ENCODE data around the gene MITD1.
"Not testable (repeated sequence)": the region's sequence is repeated elsewhere in the genome, so short reads cannot be mapped to it uniquely, and the experiment has no call there.

MITD1 gene

DNA sequence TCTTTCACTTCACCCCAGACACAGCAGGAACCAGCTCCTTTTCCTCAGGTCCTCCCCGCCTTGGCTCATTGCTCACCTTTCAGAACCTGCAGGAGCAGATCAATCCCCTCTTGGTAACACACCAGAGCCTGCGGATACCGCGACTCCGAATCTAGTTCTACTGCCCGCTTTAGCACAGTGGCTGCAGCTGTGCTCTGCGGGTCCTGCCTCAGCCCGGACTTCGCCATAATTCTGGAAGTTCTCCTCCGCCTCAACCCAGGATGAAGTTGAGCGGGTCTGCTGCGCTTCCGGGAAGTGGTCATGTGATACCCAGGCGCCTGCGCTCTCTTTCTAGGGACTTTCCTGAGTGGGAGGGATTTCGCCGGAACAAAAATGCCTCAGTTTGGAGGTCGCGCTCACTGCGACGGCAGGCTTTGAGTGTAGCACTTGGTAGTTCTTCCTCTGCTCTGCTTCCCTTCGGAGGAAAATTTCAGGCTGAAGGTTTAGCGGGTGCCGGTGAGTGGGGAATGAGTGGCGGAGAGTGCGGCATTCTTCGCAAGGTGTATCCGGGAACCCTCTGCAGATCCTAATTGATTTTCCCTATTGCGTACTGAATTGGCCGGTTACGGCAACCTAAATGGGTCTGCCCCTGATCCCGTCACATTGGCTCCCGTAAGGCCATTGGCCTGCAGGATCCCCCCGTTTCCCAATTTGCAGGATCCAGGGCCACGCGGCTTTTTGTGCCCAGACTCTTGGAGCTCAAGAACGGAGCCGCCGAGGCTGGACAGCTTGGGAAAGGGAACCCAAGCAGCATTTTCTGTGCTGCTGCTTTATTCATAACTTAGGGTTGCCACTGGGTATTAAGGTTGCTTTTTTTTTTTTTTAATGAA is at the start of gene MITD1, which contains the start of gene MRPL30:
Gene MITD1 (minus strand): TSS at position 304 of the 869 bp plus-strand sequence. CDS start 77 bp downstream, at position 227.
Gene MRPL30 (plus strand): TSS at position 430 of the 869 bp plus-strand sequence. CDS start 5,020 bp downstream, outside the sequence.
- peaks cover 6% of the 10 kb centered on the region for H3K4me1 ChIP-seq (ENCODE audit: control insufficient read depth, insufficient read depth, low read length)

DNA sequence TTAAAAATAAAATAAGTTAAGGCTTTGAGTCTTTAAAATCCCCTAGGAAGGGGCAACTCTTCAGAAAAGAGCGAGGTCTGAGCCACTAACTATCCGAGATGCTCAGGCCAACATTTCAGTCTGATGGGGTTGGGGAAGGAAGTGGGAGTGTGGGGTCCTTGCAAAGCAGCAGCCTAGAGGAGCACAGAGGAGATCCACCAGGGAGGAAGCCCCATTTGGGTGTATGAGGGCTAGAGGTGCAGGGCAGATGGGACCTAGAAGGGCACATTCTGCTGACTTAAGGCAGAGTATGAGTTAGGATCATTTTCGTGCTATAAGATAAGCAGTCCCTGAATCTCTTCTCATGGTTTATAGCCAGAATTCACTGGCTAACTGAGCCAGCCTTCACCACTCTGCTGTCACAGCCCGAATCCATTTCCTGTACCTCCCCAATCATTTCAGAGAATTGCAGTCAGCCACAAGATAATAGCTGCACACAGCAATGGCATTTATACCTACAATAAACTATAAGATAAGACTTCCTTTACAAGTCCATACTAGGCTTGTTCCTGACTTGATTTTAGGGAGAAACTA is 37.2 kb upstream of the MITD1 start:
- Histone ChIP-seq H3K4me3 (ENCODE audit: low read length) (no peak overlapping the region), H3K36me3 (ENCODE audit: control insufficient read depth, insufficient read depth, low read length) (no peaks in the 10 kb centered on the region), H3K27ac (ENCODE audit: low read depth, low read length) (no peak overlapping the region), H3K27me3 (ENCODE audit: control insufficient read depth, insufficient read depth, low read length) (no peaks in the 10 kb centered on the region), H3K4me1 (ENCODE audit: control insufficient read depth, insufficient read depth, low read length) (no peaks in the 10 kb centered on the region), H3K9ac (ENCODE audit: low read length) (no peak overlapping the region)

More for the DNA sequence above, at the start of gene MITD1, which contains the start of gene MRPL30:
- Histone ChIP-seq H3K4me3 (ENCODE audit: low read length) (peak within 1 kb of the TSS; percentile 99), H3K9ac (ENCODE audit: low read length) (peak within 1 kb of the TSS; percentile 88), H3K27ac (ENCODE audit: low read depth, low read length) (peak within 1 kb of the TSS; percentile 85), H3K36me3 (ENCODE audit: control insufficient read depth, insufficient read depth, low read length) (peaks cover 2% of the 10 kb centered on the region), H3K27me3 (ENCODE audit: control insufficient read depth, insufficient read depth, low read length) (no peaks in the 10 kb centered on the region)

DNA sequence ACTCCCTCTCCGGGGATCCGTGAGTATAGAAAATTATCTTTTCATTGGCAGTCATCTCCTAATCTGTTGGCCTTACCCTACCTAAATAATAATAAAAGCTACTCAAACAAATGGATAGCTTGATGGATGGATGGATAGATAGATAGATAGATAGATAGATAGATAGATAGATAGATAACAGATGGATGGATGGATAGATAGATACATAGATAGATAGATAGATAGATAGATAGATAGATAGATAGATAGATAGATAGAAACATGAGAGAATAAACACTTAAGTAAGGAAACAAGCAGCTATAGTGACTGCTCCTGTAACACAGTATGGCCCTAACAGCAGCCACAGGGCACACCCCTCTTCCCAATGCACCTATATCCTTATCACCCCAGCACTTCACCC is 35.2 kb upstream of the MITD1 start:
- H3K9ac ChIP-seq (ENCODE audit: low read length) = no peak overlapping the region
- H3K4me3 ChIP-seq (ENCODE audit: low read length) = no peak overlapping the region
- H3K36me3 ChIP-seq (ENCODE audit: control insufficient read depth, insufficient read depth, low read length) = no peaks in the 10 kb centered on the region
- H3K27me3 ChIP-seq (ENCODE audit: control insufficient read depth, insufficient read depth, low read length) = no peaks in the 10 kb centered on the region
- no peaks in the 10 kb centered on the region for H3K4me1 ChIP-seq (ENCODE audit: control insufficient read depth, insufficient read depth, low read length)
- no peak overlapping the region for H3K27ac ChIP-seq (ENCODE audit: low read depth, low read length)

DNA sequence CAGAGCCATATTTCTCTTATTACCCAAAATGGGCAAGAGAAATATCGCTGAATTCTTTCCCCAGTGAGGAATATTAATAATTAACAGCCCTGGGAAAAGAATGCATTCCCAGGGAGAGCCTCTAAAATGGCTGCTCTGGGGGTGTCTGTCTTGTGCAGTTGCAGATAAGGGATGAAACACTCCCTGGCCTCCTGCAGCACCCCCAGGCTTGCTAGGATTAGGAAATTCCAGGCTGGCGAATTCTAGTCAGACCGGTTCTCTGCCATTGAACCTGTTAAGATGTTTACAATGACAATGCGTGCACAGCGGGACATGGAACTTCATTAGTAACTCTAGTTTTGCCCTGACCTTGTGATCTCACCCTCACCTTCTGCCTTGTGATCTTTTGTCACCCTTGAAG is 24.6 kb upstream of the MITD1 start:
- Histone ChIP-seq H3K27me3 (ENCODE audit: control insufficient read depth, insufficient read depth, low read length) (no peaks in the 10 kb centered on the region), H3K4me1 (ENCODE audit: control insufficient read depth, insufficient read depth, low read length) (no peaks in the 10 kb centered on the region), H3K27ac (ENCODE audit: low read depth, low read length) (no peak overlapping the region), H3K9ac (ENCODE audit: low read length) (no peak overlapping the region), H3K36me3 (ENCODE audit: control insufficient read depth, insufficient read depth, low read length) (no peaks in the 10 kb centered on the region), H3K4me3 (ENCODE audit: low read length) (no peak overlapping the region)

DNA sequence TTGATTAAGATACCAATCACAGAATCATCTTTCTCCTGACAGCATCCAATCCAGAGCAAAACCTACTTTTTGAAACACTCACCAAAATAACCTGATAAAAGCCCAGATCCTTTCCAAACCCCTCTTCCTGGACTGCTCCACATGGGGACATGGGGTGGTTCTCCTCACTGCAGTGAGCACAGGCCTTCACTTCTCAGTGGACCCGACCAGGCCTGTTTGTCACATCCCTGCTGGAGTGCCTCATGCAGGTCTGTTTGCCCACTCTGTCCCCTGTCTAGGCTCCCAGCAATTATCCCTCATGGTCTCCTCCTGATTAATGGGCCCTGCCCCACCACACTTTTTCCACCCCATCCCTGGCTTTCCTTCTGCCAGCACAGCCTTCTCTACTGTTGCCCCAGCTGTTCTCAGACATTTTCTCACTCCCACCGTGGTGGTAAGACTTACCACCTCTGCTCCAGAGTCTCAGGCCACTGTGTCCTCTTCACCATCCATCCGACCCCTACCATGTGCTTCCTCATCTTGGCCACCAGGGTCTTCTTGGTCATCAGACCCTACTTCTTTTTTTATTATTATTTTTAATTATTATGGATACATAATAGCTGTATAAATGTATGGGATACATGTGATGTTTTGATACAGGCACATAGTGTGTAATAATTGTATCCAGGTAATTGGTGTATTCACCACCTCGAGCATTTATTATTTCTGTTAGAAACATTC is 21.3 kb upstream of the MITD1 start:
- no peaks in the 10 kb centered on the region for H3K4me1 ChIP-seq (ENCODE audit: control insufficient read depth, insufficient read depth, low read length)
- no peak overlapping the region for H3K27ac ChIP-seq (ENCODE audit: low read depth, low read length)
- peaks cover 3% of the 10 kb centered on the region for H3K36me3 ChIP-seq (ENCODE audit: control insufficient read depth, insufficient read depth, low read length)
- H3K9ac ChIP-seq (ENCODE audit: low read length) = no peak overlapping the region
- H3K27me3 ChIP-seq (ENCODE audit: control insufficient read depth, insufficient read depth, low read length) = no peaks in the 10 kb centered on the region
- no peak overlapping the region for H3K4me3 ChIP-seq (ENCODE audit: low read length)

DNA sequence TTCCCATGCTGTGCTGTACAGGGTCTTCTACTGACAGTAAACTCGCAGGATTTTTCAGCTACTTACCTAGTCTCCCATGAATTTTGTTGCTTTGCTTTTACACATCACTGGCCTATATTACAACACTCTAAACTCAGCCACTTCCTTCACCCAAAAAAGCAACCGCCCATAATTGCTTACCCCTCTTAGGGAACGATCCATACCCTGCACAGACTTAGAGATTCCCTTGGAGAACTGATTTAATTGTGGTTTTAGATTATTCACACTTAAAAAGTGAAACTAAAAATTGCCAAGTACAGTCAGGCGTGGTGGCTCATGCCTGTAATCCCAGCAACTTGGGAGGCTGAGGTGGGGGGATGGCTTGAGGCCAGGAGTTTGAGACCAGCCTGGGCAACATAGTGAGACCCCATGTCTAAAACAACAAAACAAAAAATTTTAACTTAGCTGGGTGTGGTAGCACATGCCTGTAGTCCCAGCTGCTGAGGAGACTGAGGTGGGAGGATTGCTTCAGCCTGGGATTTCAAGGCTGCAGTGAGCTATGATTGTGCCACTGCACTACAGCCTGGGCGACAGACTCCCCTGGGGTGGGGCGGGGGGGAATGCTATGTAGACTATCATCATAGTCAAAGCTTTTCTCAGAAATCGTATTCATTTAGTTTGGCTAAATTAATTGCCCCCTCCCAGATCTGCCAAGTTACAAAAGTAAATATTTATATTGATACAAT is 19.4 kb upstream of the MITD1 start:
- no peaks in the 10 kb centered on the region for H3K4me1 ChIP-seq (ENCODE audit: control insufficient read depth, insufficient read depth, low read length)
- no peak overlapping the region for H3K4me3 ChIP-seq (ENCODE audit: low read length)
- H3K9ac ChIP-seq (ENCODE audit: low read length) = no peak overlapping the region
- H3K27ac ChIP-seq (ENCODE audit: low read depth, low read length) = no peak overlapping the region
- H3K36me3 ChIP-seq (ENCODE audit: control insufficient read depth, insufficient read depth, low read length) = peaks cover 6% of the 10 kb centered on the region
- no peaks in the 10 kb centered on the region for H3K27me3 ChIP-seq (ENCODE audit: control insufficient read depth, insufficient read depth, low read length)

DNA sequence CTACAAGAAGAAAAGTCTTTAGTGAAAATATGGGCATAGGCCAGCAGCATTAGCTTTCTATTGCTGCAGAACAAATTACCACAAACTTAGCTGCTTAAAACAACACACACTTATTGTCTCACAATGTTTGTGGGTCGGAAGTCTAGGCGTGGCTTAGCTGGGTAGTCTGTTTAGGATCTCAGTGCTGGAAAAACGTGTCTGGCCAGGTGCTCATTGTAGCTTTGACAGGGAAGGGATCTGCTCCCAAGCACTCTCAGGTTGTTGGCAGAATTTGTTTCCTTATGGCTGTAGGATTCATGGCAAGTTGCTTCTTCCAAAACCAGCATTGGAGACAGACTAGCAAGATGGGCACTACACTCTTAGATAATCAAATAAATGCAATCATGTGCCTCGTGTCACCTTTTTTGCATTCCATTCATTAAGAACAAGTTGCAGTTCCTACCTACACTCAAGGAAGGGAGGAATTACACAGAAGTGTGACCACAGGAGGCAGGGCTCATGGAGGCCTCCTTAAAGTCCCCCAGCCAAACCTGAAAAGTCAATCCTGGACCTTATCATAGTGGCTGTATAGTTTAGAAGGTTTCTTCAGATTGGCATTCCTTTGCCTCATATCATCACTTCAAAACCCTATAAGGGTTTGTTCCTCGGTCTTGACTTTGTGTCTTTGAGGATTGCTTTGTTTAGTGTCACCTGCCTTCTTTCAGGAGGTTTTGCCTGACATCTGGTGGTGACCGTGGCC is 17.4 kb upstream of the MITD1 start:
- Histone ChIP-seq H3K36me3 (ENCODE audit: control insufficient read depth, insufficient read depth, low read length) (peaks cover 6% of the 10 kb centered on the region), H3K4me3 (ENCODE audit: low read length) (no peak overlapping the region), H3K27me3 (ENCODE audit: control insufficient read depth, insufficient read depth, low read length) (no peaks in the 10 kb centered on the region), H3K27ac (ENCODE audit: low read depth, low read length) (no peak overlapping the region), H3K9ac (ENCODE audit: low read length) (no peak overlapping the region), H3K4me1 (ENCODE audit: control insufficient read depth, insufficient read depth, low read length) (no peaks in the 10 kb centered on the region)

DNA sequence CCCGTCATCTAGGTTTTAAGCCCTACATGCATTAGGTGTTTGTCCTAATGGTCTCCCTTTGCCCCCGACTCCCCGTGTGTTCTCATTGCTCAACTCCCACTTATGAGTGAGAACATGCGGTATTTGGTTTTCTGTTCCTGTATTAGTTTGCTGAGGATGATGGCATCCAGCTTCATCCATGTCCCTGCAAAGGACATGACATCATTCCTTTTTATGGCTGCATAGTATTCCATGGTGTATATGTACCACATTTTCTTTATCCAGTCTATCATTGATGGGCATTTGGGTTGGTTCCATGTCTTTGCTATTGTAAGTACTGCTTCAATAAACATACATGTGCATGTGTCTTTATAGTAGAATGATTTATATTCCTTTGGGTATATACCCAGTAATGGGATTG is 11.5 kb upstream of the MITD1 start:
- not testable (repeated sequence) for H3K27me3 ChIP-seq (ENCODE audit: control insufficient read depth, insufficient read depth, low read length); H3K36me3 ChIP-seq (ENCODE audit: control insufficient read depth, insufficient read depth, low read length); H3K9ac ChIP-seq (ENCODE audit: low read length); H3K4me3 ChIP-seq (ENCODE audit: low read length); H3K4me1 ChIP-seq (ENCODE audit: control insufficient read depth, insufficient read depth, low read length); H3K27ac ChIP-seq (ENCODE audit: low read depth, low read length)

DNA sequence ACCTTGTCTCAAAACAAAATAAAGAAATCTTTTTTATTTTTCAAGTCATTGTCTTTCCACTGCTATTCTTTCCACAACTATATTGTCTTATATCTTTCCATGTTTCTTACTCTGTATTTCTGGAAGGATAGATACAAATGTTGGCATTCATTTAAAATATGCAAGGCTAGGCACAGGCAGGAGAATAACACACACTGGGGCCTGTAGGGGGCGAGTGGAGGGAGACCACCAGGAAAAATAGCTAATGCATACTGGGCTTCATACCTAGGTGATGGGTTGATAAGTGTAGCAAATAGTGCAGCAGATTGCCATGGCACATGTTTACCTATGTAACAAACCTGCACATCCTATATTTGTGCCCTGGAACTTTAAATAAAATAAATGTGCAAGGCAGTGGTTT is 9.7 kb upstream of the MITD1 start:
- H3K4me3 ChIP-seq (ENCODE audit: low read length) = no peak overlapping the region
- H3K36me3 ChIP-seq (ENCODE audit: control insufficient read depth, insufficient read depth, low read length) = peaks cover 2% of the 10 kb centered on the region
- H3K27ac ChIP-seq (ENCODE audit: low read depth, low read length) = no peak overlapping the region
- no peaks in the 10 kb centered on the region for H3K27me3 ChIP-seq (ENCODE audit: control insufficient read depth, insufficient read depth, low read length)
- no peaks in the 10 kb centered on the region for H3K4me1 ChIP-seq (ENCODE audit: control insufficient read depth, insufficient read depth, low read length)
- H3K9ac ChIP-seq (ENCODE audit: low read length) = no peak overlapping the region

DNA sequence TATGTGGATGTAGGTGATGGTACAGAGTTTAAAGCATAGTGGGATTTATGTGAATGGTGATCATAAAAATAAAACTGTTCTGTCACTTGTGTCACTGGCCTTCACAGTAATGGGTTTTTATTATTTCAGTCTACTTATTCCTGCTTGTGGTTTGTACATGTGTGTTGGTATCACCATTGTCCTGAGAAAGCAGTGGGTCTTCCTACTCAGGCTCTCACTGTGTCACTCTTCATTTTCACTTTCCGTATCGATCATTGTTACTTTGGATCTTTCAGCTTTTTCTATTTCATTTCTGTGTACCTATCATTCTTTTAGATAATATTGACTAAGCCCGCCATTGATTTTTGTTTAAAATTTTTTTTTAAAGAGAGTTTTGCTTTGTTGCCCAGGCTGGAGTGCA is 7.5 kb upstream of the MITD1 start:
- Histone ChIP-seq H3K27ac (ENCODE audit: low read depth, low read length) (no peak overlapping the region), H3K4me3 (ENCODE audit: low read length) (no peak overlapping the region), H3K36me3 (ENCODE audit: control insufficient read depth, insufficient read depth, low read length) (peaks cover 2% of the 10 kb centered on the region), H3K4me1 (ENCODE audit: control insufficient read depth, insufficient read depth, low read length) (no peaks in the 10 kb centered on the region), H3K9ac (ENCODE audit: low read length) (no peak overlapping the region), H3K27me3 (ENCODE audit: control insufficient read depth, insufficient read depth, low read length) (no peaks in the 10 kb centered on the region)

DNA sequence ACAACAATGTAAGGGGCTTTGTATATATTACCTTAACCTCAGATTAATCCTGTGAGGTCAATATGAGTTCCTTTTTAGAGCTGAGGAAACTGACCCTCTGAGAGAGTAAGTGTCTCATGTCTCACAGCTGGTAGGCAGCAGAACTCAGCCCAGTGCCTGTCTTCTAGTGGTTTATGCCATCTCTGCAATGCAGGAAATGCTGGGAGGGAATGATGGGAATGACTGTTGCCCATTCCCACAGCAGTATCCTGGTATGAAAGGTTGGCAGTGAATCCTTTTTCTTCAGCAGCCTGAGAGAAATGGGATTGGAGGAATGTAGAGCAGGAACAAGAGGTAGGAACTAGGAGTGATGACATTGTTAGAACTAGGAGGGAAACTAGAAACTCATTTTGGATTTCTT is 6.2 kb upstream of the MITD1 start:
- Histone ChIP-seq H3K9ac (ENCODE audit: low read length) (no peak overlapping the region), H3K27me3 (ENCODE audit: control insufficient read depth, insufficient read depth, low read length) (no peaks in the 10 kb centered on the region), H3K27ac (ENCODE audit: low read depth, low read length) (no peak overlapping the region), H3K4me1 (ENCODE audit: control insufficient read depth, insufficient read depth, low read length) (no peaks in the 10 kb centered on the region), H3K4me3 (ENCODE audit: low read length) (no peak overlapping the region), H3K36me3 (ENCODE audit: control insufficient read depth, insufficient read depth, low read length) (peaks cover 2% of the 10 kb centered on the region)

Data from rectal smooth muscle tissue (tissue), 1 donor.